ENCODE results near the gene TNIK. TPM values are rescaled to one million over a fixed set of nuclear protein-coding genes. Genes with fewer than 3 reads are reported as not detected.

Gene TNIK
- total and polyA plus RNA-seq, 2 of the 13 experiments (the other 11 are each of a cell fraction or from before 2014, with no cell fraction given), result 0.15 to 0.22 TPM

DNA sequence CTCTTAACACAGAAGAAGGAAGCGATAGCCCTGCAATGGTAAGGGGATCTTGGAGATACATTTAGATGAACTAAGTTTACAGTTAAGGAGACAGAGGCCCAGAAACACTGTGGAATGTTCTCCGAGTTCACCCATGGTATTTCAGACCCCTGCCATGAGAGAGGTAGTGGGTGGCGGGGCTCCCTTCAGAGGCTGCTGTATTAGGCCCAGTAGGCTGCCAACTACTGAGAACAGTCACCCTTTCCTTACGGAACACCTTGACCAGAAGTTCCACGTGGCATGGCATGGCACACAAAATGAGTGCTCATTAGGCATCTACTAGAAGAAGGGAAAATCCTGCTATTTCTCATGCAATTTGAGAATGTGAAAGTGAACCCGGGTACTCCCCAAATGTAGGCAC is 195.4 kb downstream of the TNIK start:
- ATAC-seq (no peak), DNase-seq (ENCODE audit: low spot score) (no peak), FAIRE-seq (no peak)
- in situ Hi-C loops (cut with HindIII; ENCODE audit: extremely low pct_ligation_motif_present, low pct_unique_long_range_greater_than_20kb), result no loop called here
- H2AFZ ChIP-seq (ENCODE audit: low read length), result no peak overlapping the region
- H3K9ac ChIP-seq (ENCODE audit: insufficient read depth, low read depth, low read length), result no peak overlapping the region
- no peaks in the 10 kb centered on the region for H3K4me1 ChIP-seq (ENCODE audit: insufficient read depth, low read length)
- H3K9me3 ChIP-seq (ENCODE audit: low read length), result no peaks in the 10 kb centered on the region
- CTCF ChIA-PET (ENCODE audit: low intra/inter-chr PET ratio, low total read pairs), result no interaction called here
- H3K36me3 ChIP-seq (replicated peaks in 1 of 2; ENCODE audit: control insufficient read depth in 1 of 2, insufficient read depth in 2 of 2, low read length in 2 of 2), result no peaks in the 10 kb centered on the region
- no peaks in the 10 kb centered on the region for H3K27me3 ChIP-seq (ENCODE audit: control insufficient read depth in 1 of 2, insufficient read depth in 2 of 2, low read length in 2 of 2)
- 46% methylated on average over 6 of the region's 6 CpGs for WGBS (ENCODE audit: low lambda C conversion rate)
- H3K27ac ChIP-seq (ENCODE audit: extremely low read length, insufficient read depth, low read length), result no peak overlapping the region
- H3K79me2 ChIP-seq (ENCODE audit: insufficient read depth, low read length), result no peaks in the 10 kb centered on the region
- TF ChIP-seq ZNF773 (CRISPR knock-in tag; IDR thresholded peaks at IDR 0.05; ENCODE audit: borderline replicate concordance), result no peak
- TF ChIP-seq, protein P1, sequence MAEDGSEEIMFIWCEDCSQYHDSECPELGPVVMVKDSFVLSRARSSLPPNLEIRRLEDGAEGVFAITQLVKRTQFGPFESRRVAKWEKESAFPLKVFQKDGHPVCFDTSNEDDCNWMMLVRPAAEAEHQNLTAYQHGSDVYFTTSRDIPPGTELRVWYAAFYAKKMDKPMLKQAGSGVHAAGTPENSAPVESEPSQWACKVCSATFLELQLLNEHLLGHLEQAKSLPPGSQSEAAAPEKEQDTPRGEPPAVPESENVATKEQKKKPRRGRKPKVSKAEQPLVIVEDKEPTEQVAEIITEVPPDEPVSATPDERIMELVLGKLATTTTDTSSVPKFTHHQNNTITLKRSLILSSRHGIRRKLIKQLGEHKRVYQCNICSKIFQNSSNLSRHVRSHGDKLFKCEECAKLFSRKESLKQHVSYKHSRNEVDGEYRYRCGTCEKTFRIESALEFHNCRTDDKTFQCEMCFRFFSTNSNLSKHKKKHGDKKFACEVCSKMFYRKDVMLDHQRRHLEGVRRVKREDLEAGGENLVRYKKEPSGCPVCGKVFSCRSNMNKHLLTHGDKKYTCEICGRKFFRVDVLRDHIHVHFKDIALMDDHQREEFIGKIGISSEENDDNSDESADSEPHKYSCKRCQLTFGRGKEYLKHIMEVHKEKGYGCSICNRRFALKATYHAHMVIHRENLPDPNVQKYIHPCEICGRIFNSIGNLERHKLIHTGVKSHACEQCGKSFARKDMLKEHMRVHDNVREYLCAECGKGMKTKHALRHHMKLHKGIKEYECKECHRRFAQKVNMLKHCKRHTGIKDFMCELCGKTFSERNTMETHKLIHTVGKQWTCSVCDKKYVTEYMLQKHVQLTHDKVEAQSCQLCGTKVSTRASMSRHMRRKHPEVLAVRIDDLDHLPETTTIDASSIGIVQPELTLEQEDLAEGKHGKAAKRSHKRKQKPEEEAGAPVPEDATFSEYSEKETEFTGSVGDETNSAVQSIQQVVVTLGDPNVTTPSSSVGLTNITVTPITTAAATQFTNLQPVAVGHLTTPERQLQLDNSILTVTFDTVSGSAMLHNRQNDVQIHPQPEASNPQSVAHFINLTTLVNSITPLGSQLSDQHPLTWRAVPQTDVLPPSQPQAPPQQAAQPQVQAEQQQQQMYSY (CRISPR knock-in tag; IDR thresholded peaks at IDR 0.05), result no peak
- intact Hi-C loops (cut with micrococcal nuclease; ENCODE audit: unreplicated experiment), result no loop called here
- POLR2A ChIA-PET, result no interaction called here
- H3K4me2 ChIP-seq (ENCODE audit: low read depth, low read length), result no peak overlapping the region
- no TSS peak for BruUV-seq (replicated peaks)
- no peak overlapping the region for H3K4me3 ChIP-seq (replicated peaks in 1 of 3; ENCODE audit: insufficient read depth in 1 of 3, low read depth in 2 of 3, low read length in 3 of 3)
- no peaks in the 10 kb centered on the region for H4K20me1 ChIP-seq (ENCODE audit: insufficient read depth, low read length)

DNA sequence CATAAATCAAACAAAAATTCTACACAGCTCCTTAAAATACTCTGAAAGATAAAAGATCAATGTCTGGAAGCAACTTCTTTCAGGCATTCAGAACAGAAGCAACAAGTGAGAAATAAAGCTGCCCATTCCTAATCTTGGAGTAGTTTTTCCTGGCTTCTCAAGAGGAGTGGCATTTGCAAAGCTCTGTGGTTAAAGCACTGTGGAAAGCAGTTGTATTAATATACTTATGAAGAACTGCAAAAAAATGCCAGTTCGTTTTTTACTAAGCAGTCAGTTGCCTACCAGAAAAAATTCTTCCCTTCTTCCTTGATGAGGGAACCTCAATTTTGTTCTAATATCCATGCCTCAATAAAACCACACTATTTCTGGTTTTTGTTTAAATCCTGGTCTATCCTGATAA is 197.8 kb downstream of the TNIK start:
- Histone ChIP-seq H3K4me3 (replicated peaks in 1 of 3; ENCODE audit: insufficient read depth in 1 of 3, low read depth in 2 of 3, low read length in 3 of 3) (no peak overlapping the region), H3K9ac (ENCODE audit: insufficient read depth, low read depth, low read length) (no peak overlapping the region), H3K4me2 (ENCODE audit: low read depth, low read length) (no peak overlapping the region), H2AFZ (ENCODE audit: low read length) (no peak overlapping the region), H4K20me1 (ENCODE audit: insufficient read depth, low read length) (no peaks in the 10 kb centered on the region), H3K4me1 (ENCODE audit: insufficient read depth, low read length) (no peaks in the 10 kb centered on the region), H3K27me3 (ENCODE audit: control insufficient read depth in 1 of 2, insufficient read depth in 2 of 2, low read length in 2 of 2) (no peaks in the 10 kb centered on the region), H3K9me3 (ENCODE audit: low read length) (no peaks in the 10 kb centered on the region), H3K36me3 (replicated peaks in 1 of 2; ENCODE audit: control insufficient read depth in 1 of 2, insufficient read depth in 2 of 2, low read length in 2 of 2) (no peaks in the 10 kb centered on the region), H3K79me2 (ENCODE audit: insufficient read depth, low read length) (no peaks in the 10 kb centered on the region), H3K27ac (ENCODE audit: extremely low read length, insufficient read depth, low read length) (no peak overlapping the region)
- in situ Hi-C loops (cut with HindIII; ENCODE audit: extremely low pct_ligation_motif_present, low pct_unique_long_range_greater_than_20kb), result no loop called here
- ChIA-PET POLR2A (no interaction called here), CTCF (ENCODE audit: low intra/inter-chr PET ratio, low total read pairs) (no interaction called here)
- TF ChIP-seq, protein P2, sequence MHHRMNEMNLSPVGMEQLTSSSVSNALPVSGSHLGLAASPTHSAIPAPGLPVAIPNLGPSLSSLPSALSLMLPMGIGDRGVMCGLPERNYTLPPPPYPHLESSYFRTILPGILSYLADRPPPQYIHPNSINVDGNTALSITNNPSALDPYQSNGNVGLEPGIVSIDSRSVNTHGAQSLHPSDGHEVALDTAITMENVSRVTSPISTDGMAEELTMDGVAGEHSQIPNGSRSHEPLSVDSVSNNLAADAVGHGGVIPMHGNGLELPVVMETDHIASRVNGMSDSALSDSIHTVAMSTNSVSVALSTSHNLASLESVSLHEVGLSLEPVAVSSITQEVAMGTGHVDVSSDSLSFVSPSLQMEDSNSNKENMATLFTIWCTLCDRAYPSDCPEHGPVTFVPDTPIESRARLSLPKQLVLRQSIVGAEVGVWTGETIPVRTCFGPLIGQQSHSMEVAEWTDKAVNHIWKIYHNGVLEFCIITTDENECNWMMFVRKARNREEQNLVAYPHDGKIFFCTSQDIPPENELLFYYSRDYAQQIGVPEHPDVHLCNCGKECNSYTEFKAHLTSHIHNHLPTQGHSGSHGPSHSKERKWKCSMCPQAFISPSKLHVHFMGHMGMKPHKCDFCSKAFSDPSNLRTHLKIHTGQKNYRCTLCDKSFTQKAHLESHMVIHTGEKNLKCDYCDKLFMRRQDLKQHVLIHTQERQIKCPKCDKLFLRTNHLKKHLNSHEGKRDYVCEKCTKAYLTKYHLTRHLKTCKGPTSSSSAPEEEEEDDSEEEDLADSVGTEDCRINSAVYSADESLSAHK (CRISPR knock-in tag; IDR thresholded peaks at IDR 0.05; ENCODE audit: borderline replicate concordance), result no peak
- 0% methylated on average over 1 of the region's 1 CpG for WGBS (ENCODE audit: low lambda C conversion rate)
- ATAC-seq, result no peak
- no peak for DNase-seq (ENCODE audit: low spot score)
- no peak for FAIRE-seq
- intact Hi-C loops (cut with micrococcal nuclease; ENCODE audit: unreplicated experiment), result no loop called here
- BruUV-seq (replicated peaks), result no TSS peak

Data from HepG2 (cell line).